Activated naive CD4-positive, alpha-beta T cell treated with anti-CD3 and anti-CD28 coated beads, Interleukin-2, amount 10 ng/mL, durations not matched to agents 7 days and 5 days (primary cell): ENCODE data around the gene MAP2K1.
"Not testable (repeated sequence)": the region's sequence is repeated elsewhere in the genome, so short reads cannot be mapped to it uniquely, and the experiment has no call there.

Experiments used
- CTCF ChIA-PET: fragments of 350-600 bp; sonication (Branson Sonifier 250); formaldehyde crosslinking; loops from one replicate; lab custom pipeline; 2021; ENCODE audit warnings: antibody characterized with exemption; lab: Charles Lee
- DNase-seq: peaks from one replicate; pipeline ENCODE4 v3.0.0-alpha.2; 2020
- H3K27ac Mint-ChIP-seq: one replicate; pipeline ENCODE4 v1.8.0; 2021; ENCODE audit warnings: mild to moderate bottlenecking, moderate library complexity, mixed read lengths
- H3K27me3 Mint-ChIP-seq: one replicate; pipeline ENCODE4 v1.8.0; 2021; ENCODE audit warnings: mild to moderate bottlenecking, mixed read lengths
- H3K36me3 Mint-ChIP-seq: one replicate; pipeline ENCODE4 v1.8.0; 2021; ENCODE audit warnings: mixed read lengths
- H3K4me1 Mint-ChIP-seq: one replicate; pipeline ENCODE4 v1.8.0; 2021; ENCODE audit warnings: mixed read lengths
- H3K4me3 Mint-ChIP-seq: one replicate; pipeline ENCODE4 v1.8.0; 2021; ENCODE audit warnings: mild to moderate bottlenecking, moderate library complexity, mixed read lengths
- H3K9me3 Mint-ChIP-seq: one replicate; pipeline ENCODE4 v1.8.0; 2021; ENCODE audit warnings: mixed read lengths

MAP2K1 gene

DNA sequence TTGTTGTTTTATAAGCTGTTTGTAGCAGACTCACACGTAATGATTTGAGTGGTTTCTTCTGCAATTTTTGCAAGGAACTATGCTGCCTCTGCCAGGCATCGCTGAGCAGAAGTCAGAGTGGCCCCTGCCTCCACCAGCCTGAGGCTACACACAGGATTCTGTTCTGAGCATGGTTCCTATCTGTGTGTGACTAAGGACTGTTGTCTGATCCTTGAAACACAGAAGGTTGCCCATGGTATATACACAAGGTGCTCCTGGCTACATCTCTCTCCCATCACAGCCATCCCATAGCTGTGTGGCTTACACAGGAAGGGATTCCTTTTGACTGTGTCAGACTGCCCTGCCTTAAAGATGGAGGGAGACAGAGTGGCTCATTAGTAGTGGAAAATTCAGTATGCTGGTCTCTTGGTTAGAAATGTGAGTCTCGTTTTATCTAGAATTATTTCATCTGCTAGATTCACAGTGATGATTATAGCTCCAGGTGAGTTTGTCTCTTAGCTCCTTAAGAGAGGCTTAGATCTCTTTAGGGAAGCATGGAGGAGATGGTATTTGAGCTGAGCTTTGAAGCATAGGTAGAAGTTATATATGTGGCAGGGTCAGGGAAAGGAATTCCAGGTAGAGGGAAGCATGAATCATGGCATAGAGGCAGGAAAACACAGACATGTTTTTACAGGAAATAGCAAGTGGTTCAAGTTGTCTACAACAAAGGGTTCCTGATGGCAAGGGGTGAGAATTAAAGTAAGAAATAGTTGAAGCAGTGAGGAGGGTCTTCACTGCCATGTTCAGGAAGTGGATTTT lies 73.3 kb downstream of the MAP2K1 start:
- Mint-ChIP-seq H3K9me3 (no peaks in the 10 kb centered on the region), H3K27ac (peak overlapping the region; percentile 38), H3K4me1 (peaks cover 10% of the 10 kb centered on the region), H3K4me3 (no peak overlapping the region), H3K27me3 (no peaks in the 10 kb centered on the region), H3K36me3 (peaks cover 44% of the 10 kb centered on the region)
- no peak for DNase-seq
- CTCF ChIA-PET, result interaction anchor here (1.6 kb wide), 1 partner anchor 12 kb away, joined by 4 read pairs; no protein-coding TSS in a partner anchor

GRCh38 chr15:66461294-66461693 lies 74.6 kb downstream of the MAP2K1 start:
- H3K27me3 Mint-ChIP-seq, H3K4me3 Mint-ChIP-seq, H3K9me3 Mint-ChIP-seq, CTCF ChIA-PET, DNase-seq: not testable (repeated sequence)
- Mint-ChIP-seq H3K36me3 (peaks cover 49% of the 10 kb centered on the region), H3K27ac (peak overlapping the region; percentile 28), H3K4me1 (peaks cover 10% of the 10 kb centered on the region)

DNA sequence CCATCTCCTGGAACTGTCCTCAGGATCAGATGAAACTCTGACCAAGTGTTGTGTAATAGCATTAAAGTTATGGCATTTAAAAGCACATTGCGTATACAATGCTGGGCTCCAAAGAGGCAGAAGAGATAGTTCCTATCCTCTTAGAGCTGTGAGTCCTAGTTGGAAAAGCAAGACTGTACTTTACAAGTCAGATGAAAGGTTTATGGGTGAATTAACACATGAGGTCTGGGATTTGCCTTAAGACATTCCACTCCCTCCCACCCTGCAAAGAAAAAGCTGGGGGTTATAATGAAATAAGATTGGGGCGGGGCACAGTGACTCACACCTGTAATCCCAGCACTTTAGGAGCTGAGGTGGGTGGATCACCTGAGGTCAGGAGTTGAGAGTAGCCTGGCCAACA lies 75.2 kb downstream of the MAP2K1 start:
- CTCF ChIA-PET, result no interaction called here
- H3K9me3 Mint-ChIP-seq, result no peaks in the 10 kb centered on the region
- H3K27ac Mint-ChIP-seq, result peak overlapping the region; percentile 52
- no peaks in the 10 kb centered on the region for H3K27me3 Mint-ChIP-seq
- H3K4me1 Mint-ChIP-seq, result peaks cover 11% of the 10 kb centered on the region
- peaks cover 48% of the 10 kb centered on the region for H3K36me3 Mint-ChIP-seq
- no peak for DNase-seq
- no peak overlapping the region for H3K4me3 Mint-ChIP-seq

DNA sequence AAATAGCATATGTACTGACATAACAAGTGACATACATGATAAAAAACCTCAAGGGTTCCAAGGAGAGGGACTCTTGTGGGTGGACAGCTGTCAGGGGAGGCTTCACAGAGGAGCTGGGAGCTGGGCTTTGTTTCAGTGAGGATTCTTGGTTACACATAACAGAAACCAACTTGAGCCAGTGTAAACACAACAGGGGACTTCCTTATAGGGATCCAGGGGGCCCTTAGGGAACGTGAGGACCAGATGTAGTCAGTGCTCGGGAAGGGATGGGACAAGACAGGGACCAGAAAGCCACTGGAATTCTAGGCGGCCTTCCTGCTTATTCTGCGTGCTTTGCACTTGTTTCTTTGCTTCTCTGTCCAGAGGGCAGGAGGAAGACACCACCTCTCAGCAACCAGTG lies 75.9 kb downstream of the MAP2K1 start:
- no peak for DNase-seq
- Mint-ChIP-seq H3K4me1 (peaks cover 14% of the 10 kb centered on the region), H3K27me3 (no peaks in the 10 kb centered on the region), H3K4me3 (no peak overlapping the region), H3K9me3 (no peaks in the 10 kb centered on the region), H3K36me3 (peaks cover 51% of the 10 kb centered on the region), H3K27ac (no peak overlapping the region)
- CTCF ChIA-PET, result no interaction called here

DNA sequence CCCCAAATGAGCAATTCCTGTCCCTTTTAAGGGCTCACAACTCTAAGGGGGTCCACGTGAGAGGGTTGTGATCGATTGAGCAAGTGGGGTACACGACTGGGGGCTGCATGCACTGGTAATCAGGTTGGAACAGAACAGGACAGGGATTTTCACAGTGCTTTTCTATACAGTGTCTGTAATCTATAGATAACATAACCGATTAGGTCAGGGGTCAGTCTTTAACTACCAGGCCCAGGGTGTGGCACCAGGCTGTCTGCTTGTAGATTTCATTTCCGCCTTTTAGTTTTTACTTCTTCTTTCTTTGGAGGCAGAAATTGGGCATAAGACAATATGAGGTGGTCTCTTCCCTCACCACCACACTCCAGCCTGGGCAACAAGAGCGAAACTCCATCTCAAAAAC lies 78.6 kb downstream of the MAP2K1 start:
- CTCF ChIA-PET, H3K27me3 Mint-ChIP-seq, H3K27ac Mint-ChIP-seq, DNase-seq, H3K9me3 Mint-ChIP-seq, H3K4me3 Mint-ChIP-seq: not testable (repeated sequence)
- H3K4me1 Mint-ChIP-seq, result peaks cover 11% of the 10 kb centered on the region
- peaks cover 52% of the 10 kb centered on the region for H3K36me3 Mint-ChIP-seq

GRCh38 chr15:66467162-66468040 lies 80.7 kb downstream of the MAP2K1 start:
- H3K4me3 Mint-ChIP-seq, H3K27ac Mint-ChIP-seq, H3K27me3 Mint-ChIP-seq, DNase-seq, CTCF ChIA-PET, H3K9me3 Mint-ChIP-seq: not testable (repeated sequence)
- Mint-ChIP-seq H3K4me1 (peaks cover 28% of the 10 kb centered on the region), H3K36me3 (peaks cover 42% of the 10 kb centered on the region)

- peak overlapping the region; percentile 96 for H3K27ac Mint-ChIP-seq
- not testable (repeated sequence) for H3K27me3 Mint-ChIP-seq, H3K9me3 Mint-ChIP-seq, H3K4me3 Mint-ChIP-seq, DNase-seq
- CTCF ChIA-PET, result interaction anchor here (0.6 to 3.1 kb wide), 4 partner anchors 10 to 224 kb away, joined by 3 to 9 read pairs (median 4); partner anchors contain the start of gene SNAPC5
- peaks cover 38% of the 10 kb centered on the region for H3K4me1 Mint-ChIP-seq
- peaks cover 29% of the 10 kb centered on the region for H3K36me3 Mint-ChIP-seq
Observed at GRCh38 chr15:66470825-66471224, 84.1 kb downstream of the MAP2K1 start.

- CTCF ChIA-PET, result interaction anchor here (0.7 to 3.1 kb wide), 7 partner anchors 8 to 99 kb away, joined by 3 to 9 read pairs (median 4); partner anchors contain the start of gene SNAPC5
- H3K27me3 Mint-ChIP-seq, result no peaks in the 10 kb centered on the region
- peaks cover 40% of the 10 kb centered on the region for H3K4me1 Mint-ChIP-seq
- peak overlapping the region; percentile 57 for H3K4me3 Mint-ChIP-seq
- H3K36me3 Mint-ChIP-seq, result peaks cover 24% of the 10 kb centered on the region
- H3K9me3 Mint-ChIP-seq, result no peaks in the 10 kb centered on the region
- H3K27ac Mint-ChIP-seq, result peak overlapping the region; percentile 96
- DNase-seq, result peak; percentile 75
Observed at GRCh38 chr15:66472176-66472999, 85.7 kb downstream of the MAP2K1 start.

GRCh38 chr15:66474135-66474534 lies 87.4 kb downstream of the MAP2K1 start:
- Mint-ChIP-seq H3K27ac (no peak overlapping the region), H3K9me3 (no peaks in the 10 kb centered on the region), H3K4me3 (no peak overlapping the region), H3K4me1 (peaks cover 40% of the 10 kb centered on the region), H3K36me3 (peaks cover 23% of the 10 kb centered on the region), H3K27me3 (no peaks in the 10 kb centered on the region)
- no peak for DNase-seq
- CTCF ChIA-PET, result interaction anchor here (0.7 to 1.1 kb wide), 2 partner anchors 23 to 25 kb away, joined by 3 to 5 read pairs; no protein-coding TSS in a partner anchor

DNA sequence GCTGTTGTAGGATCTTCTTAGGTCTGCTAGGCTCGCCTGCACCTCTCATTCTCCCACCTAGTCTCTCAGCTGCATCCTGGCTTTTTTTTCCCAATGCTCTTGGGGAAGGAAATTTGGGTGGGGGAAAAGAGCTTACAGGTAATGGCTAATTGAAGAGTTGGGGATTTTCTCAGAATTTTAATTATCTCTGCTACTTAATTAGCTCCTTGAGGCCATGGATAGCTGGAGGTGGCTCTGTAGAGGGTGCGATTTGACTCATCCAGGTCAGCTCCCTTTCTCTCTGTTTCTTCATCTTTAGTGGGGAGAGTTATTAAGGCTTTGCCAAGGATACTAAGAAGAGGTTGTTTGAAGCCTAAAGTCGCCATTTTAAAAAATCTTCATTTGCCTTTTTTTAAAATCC lies 88.3 kb downstream of the MAP2K1 start:
- H3K27ac Mint-ChIP-seq, result no peak overlapping the region
- no peak for DNase-seq
- CTCF ChIA-PET, result interaction anchor here (0.5 to 1.1 kb wide), 3 partner anchors 22 to 341 kb away, joined by 3 to 5 read pairs (median 3); no protein-coding TSS in a partner anchor
- no peaks in the 10 kb centered on the region for H3K9me3 Mint-ChIP-seq
- H3K4me3 Mint-ChIP-seq, result no peak overlapping the region
- H3K4me1 Mint-ChIP-seq, result peaks cover 43% of the 10 kb centered on the region
- H3K36me3 Mint-ChIP-seq, result peaks cover 27% of the 10 kb centered on the region
- H3K27me3 Mint-ChIP-seq, result no peaks in the 10 kb centered on the region

- Mint-ChIP-seq H3K4me3 (no peak overlapping the region), H3K36me3 (peaks cover 33% of the 10 kb centered on the region), H3K27me3 (no peaks in the 10 kb centered on the region), H3K27ac (no peak overlapping the region), H3K4me1 (peaks cover 27% of the 10 kb centered on the region), H3K9me3 (no peaks in the 10 kb centered on the region)
- DNase-seq, result no peak
- CTCF ChIA-PET, result no interaction called here
Observed at GRCh38 chr15:66476535-66476934, 89.8 kb downstream of the MAP2K1 start.

DNA sequence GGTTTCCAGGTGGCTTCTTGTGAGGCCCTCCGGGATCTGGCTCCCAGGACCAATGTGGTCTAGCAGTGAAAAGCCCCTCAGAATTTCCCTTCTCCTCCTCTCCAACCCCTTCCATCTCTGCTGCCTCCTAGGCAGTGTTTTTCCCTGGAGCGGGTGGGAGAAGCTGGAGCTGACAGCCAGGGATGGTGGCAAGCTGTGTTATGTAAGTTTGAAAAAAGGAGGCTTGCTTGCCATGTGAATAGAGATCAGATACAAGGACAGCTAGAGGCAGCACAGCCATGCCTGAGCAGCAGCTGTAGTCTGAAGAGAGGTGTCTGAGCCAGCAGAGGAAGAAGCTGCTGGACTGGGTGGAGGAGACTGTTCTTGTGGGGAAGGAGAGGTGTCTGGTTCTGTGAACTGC lies 90.3 kb downstream of the MAP2K1 start:
- CTCF ChIA-PET, result no interaction called here
- Mint-ChIP-seq H3K27ac (no peak overlapping the region), H3K4me1 (peaks cover 23% of the 10 kb centered on the region), H3K4me3 (no peak overlapping the region), H3K36me3 (peaks cover 38% of the 10 kb centered on the region), H3K9me3 (no peaks in the 10 kb centered on the region), H3K27me3 (no peaks in the 10 kb centered on the region)
- no peak for DNase-seq

DNA sequence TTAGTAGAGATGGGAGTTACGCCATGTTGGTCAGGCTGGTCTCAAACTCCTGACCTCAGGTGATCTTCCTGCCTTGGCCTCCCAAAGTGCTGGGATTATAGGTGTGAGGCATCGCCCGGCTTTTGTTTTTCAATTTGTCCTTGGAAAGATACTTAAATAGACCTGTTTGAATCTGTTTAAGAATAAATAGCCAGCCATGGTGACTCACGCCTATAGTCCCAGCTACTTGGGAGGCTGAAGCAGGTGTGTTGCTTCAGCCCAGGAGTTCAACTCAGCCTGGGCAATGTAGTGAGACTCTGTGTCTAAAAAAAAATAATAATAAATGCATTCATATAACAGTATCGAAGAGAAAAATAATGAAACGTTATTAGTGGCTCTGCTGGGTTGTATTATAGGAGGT lies 93.6 kb downstream of the MAP2K1 start:
- H3K27ac Mint-ChIP-seq, result no peak overlapping the region
- CTCF ChIA-PET, result interaction anchor here (0.7 kb wide), 1 partner anchor 9 kb away, joined by 5 read pairs; no protein-coding TSS in a partner anchor
- no peak for DNase-seq
- H3K4me3 Mint-ChIP-seq, result no peak overlapping the region
- H3K27me3 Mint-ChIP-seq, result no peaks in the 10 kb centered on the region
- peaks cover 9% of the 10 kb centered on the region for H3K4me1 Mint-ChIP-seq
- no peaks in the 10 kb centered on the region for H3K9me3 Mint-ChIP-seq
- peaks cover 57% of the 10 kb centered on the region for H3K36me3 Mint-ChIP-seq
